K562 (cell line): ENCODE data around the gene ARHGAP22. TPM values are rescaled to one million over a fixed set of nuclear protein-coding genes. Genes with fewer than 3 reads are reported as not detected.

Experiments
- ATAC-seq: fragments of 200-7000 bp; cut with Tn5 transposase; 3 replicates; pipeline ENCODE4 v1.9.1; 2020; ENCODE audit warnings: moderate library complexity
- BruUV-seq: library from RNA; stranded (reverse); fragments of 400-500 nt; replicated peaks from 2 replicates; lab custom pipeline; 2021; lab: Mats Ljungman, UMichigan
- CTCF ChIA-PET: fragments of 300-600 bp; formaldehyde crosslinking; extraction: SDS; loops from one replicate; lab custom pipeline; 2021; ENCODE audit warnings: low intra/inter-chr PET ratio; lab: Yijun Ruan, JAX
- POLR2A ChIA-PET: fragments of 300-600, 350-650 bp; sonication (Branson Sonifier 250); formaldehyde crosslinking; extraction: SDS; loops from one replicate; lab custom pipeline; 2021; ENCODE audit warnings: antibody characterized with exemption, inconsistent platforms; lab: Yijun Ruan, JAX
- DNase-seq, 4 experiments: peaks; one replicate each; pipeline versions ENCODE4 v3.0.0 to v3.0.0-alpha.2; 2011 to 2018; ENCODE audit warnings: low spot score in 3 of 4, mixed read lengths in 3 of 4; ENCODE audit errors: extremely low read depth in 1 of 4
- FAIRE-seq: peaks from 2 replicates; lab custom pipeline; 2011; peaks lifted over from hg19 to GRCh38; lab: Jason Lieb, UNC
- H2AFZ ChIP-seq: 2 replicates; pipeline ENCODE4 v1.6.0; 2011; ENCODE audit warnings: low read depth, low read length, control low read depth, inconsistent platforms
- H3K27ac ChIP-seq: fragments of 200-600 bp; 3 replicates; pipeline ENCODE4 v1.8.0; 2011; ENCODE audit warnings: low read depth, mild to moderate bottlenecking, control low read depth, inconsistent platforms, low read length, moderate library complexity, mixed read lengths; ENCODE audit errors: extremely low read depth
- H3K27me3 ChIP-seq, 2 experiments: fragments of 300-600 bp in 1 of 2; 2 replicates in 1 of 2; 3 replicates in 1 of 2; pipeline versions ENCODE4 v1.6.0 to v1.8.0; 2011; ENCODE audit warnings: inconsistent platforms in 2 of 2, low read length in 2 of 2, mild to moderate bottlenecking in 1 of 2, mixed read lengths in 1 of 2, moderate library complexity in 1 of 2; ENCODE audit not compliant: control insufficient read depth in 2 of 2, insufficient read depth in 2 of 2
- H3K36me3 ChIP-seq: fragments of 300-600 bp; 3 replicates; pipeline ENCODE4 v1.8.0; 2011; ENCODE audit warnings: mild to moderate bottlenecking, low read length, inconsistent platforms; ENCODE audit not compliant: control insufficient read depth, insufficient read depth
- H3K4me1 ChIP-seq, 2 experiments: fragments of 200-600 bp in 1 of 2; replicated peaks in 1 of 2; 2 replicates in 1 of 2; 3 replicates in 1 of 2; pipeline versions ENCODE4 v1.5.1 to v1.8.0; 2011; ENCODE audit warnings: inconsistent platforms in 2 of 2, low read length in 2 of 2, mild to moderate bottlenecking in 1 of 2, mixed read lengths in 1 of 2, moderate library complexity in 1 of 2; ENCODE audit not compliant: control insufficient read depth in 2 of 2, insufficient read depth in 2 of 2
- H3K4me2 ChIP-seq: 2 replicates; pipeline ENCODE4 v1.6.1; 2011; ENCODE audit warnings: low read length, control low read depth, inconsistent platforms, mixed read lengths; ENCODE audit not compliant: insufficient read depth
- H3K4me3 ChIP-seq: fragments of 200-600 bp; sonication (generic), shearing (Covaris generic); 2 replicates; pipeline ENCODE4 v1.5.1; 2016; ENCODE audit warnings: control low read depth, inconsistent platforms
- H3K79me2 ChIP-seq: fragments of 200-600 bp; 3 replicates; pipeline ENCODE4 v1.8.0; 2011; ENCODE audit warnings: low read length, inconsistent platforms; ENCODE audit not compliant: control insufficient read depth, insufficient read depth
- H3K9ac ChIP-seq, 2 experiments: 2 replicates each; pipeline versions ENCODE4 v1.6.0 to v1.6.1; 2011; ENCODE audit warnings: low read depth in 2 of 2, low read length in 2 of 2, control low read depth in 1 of 2, inconsistent platforms in 1 of 2, mild to moderate bottlenecking in 1 of 2, mixed read lengths in 1 of 2; ENCODE audit not compliant: insufficient read depth in 1 of 2
- H3K9me1 ChIP-seq: one replicate; pipeline ENCODE4 v1.6.0; 2011; ENCODE audit warnings: inconsistent platforms, mild to moderate bottlenecking, low read length, moderate library complexity; ENCODE audit not compliant: control insufficient read depth, insufficient read depth
- H3K9me3 ChIP-seq: replicated peaks from 2 replicates; pipeline ENCODE4 v1.5.1; 2011; ENCODE audit warnings: low read depth, low read length, inconsistent platforms; ENCODE audit not compliant: control insufficient read depth, insufficient read depth
- H4K20me1 ChIP-seq: replicated peaks from 2 replicates; pipeline ENCODE4 v1.6.1; 2011; ENCODE audit warnings: low read length, inconsistent platforms, mixed read lengths; ENCODE audit not compliant: control insufficient read depth, insufficient read depth
- BACH1 ChIP-seq: fragments of 200-800 bp; sonication (Bioruptor generic); IDR thresholded peaks from 2 replicates; pipeline ENCODE4 v1.6.1; 2016; ENCODE audit warnings: missing genetic modification characterization, missing compliant biosample characterization
- CBX5 ChIP-seq: IDR thresholded peaks from 2 replicates; pipeline ENCODE4 v1.6.1; 2014; ENCODE audit warnings: low read depth, borderline replicate concordance
- ELF4 ChIP-seq: fragments of 450-650 bp; formaldehyde crosslinking; IDR thresholded peaks from 2 replicates; pipeline ENCODE4 v1.4.0; 2022; ENCODE audit warnings: missing genetic modification characterization
- ETS1 ChIP-seq: conservative IDR thresholded peaks from 2 replicates; pipeline ENCODE4 v1.6.1; 2011; ENCODE audit warnings: low read depth, mild to moderate bottlenecking, low read length; ENCODE audit not compliant: control insufficient read depth
- HDAC3 ChIP-seq: fragments of 450-650 bp; IDR thresholded peaks from 2 replicates; pipeline ENCODE4 v1.6.1; 2018; ENCODE audit warnings: borderline replicate concordance, mild to moderate bottlenecking, moderate library complexity; ENCODE audit not compliant: partially characterized antibody
- HEY1 ChIP-seq: fragments of 250-450 bp; sonication (Bioruptor Pico); IDR thresholded peaks from 2 replicates; pipeline ENCODE4 v1.5.0; 2020; ENCODE audit warnings: mild to moderate bottlenecking, moderate library complexity, borderline replicate concordance
- HNRNPK ChIP-seq: fragments of 200-400 bp; formaldehyde crosslinking; IDR thresholded peaks from one replicate; pipeline ENCODE4 v1.6.1; 2018; ENCODE audit warnings: mild to moderate bottlenecking, low read depth, low read length; ENCODE audit not compliant: poor library complexity, severe bottlenecking
- NR2C1 ChIP-seq, 2 experiments: fragments of 450-650 bp; IDR thresholded peaks; 2 replicates each; pipeline ENCODE4 v1.6.1; 2017; ENCODE audit warnings: mild to moderate bottlenecking in 2 of 2, antibody characterized with exemption in 1 of 2, inconsistent platforms in 1 of 2, missing compliant biosample characterization in 1 of 2, missing genetic modification characterization in 1 of 2
- ZBTB5 ChIP-seq: fragments of 450-650 bp; IDR thresholded peaks from 2 replicates; pipeline ENCODE4 v1.6.1; 2017; ENCODE audit warnings: antibody characterized with exemption
- ZC3H11A ChIP-seq: IDR thresholded peaks from 2 replicates; pipeline ENCODE4 v1.6.1; 2012; ENCODE audit warnings: low read depth, low read length, improper control_type of control experiment
- ZNF282 ChIP-seq: sonication (generic); formaldehyde crosslinking; IDR thresholded peaks from 2 replicates; pipeline ENCODE4 v1.8.1; 2023; ENCODE audit warnings: missing genetic modification reagents
- ZNF311 ChIP-seq: fragments of 250-450 bp; sonication (Bioruptor Pico); IDR thresholded peaks from 2 replicates; pipeline ENCODE4 v1.4.0; 2020; ENCODE audit warnings: mild to moderate bottlenecking, moderate library complexity
- ZNF75A ChIP-seq: fragments of 450-650 bp; formaldehyde crosslinking; IDR thresholded peaks from 2 replicates; pipeline ENCODE4 v1.4.0; 2020; ENCODE audit warnings: mild to moderate bottlenecking
- ZNF778 ChIP-seq: fragments of 450-650 bp; formaldehyde crosslinking; IDR thresholded peaks from 2 replicates; pipeline ENCODE4 v1.4.0; 2020; ENCODE audit warnings: mild to moderate bottlenecking, moderate library complexity
- WGBS: fragments of 100-300 bp; shearing (Covaris generic); methylation state at CpG from one replicate; pipeline ENCODE4 v1.1.6; 2016; ENCODE audit warnings: low coverage, mixed read lengths; ENCODE audit not compliant: insufficient coverage; ENCODE audit errors: missing lambda C conversion rate; 5-methylcytosine and 5-hydroxymethylcytosine counted together
- in situ Hi-C: fragments of 300-500 bp; cut with MboI; formaldehyde crosslinking; loops from 4 replicates; pipeline ENCODE4 v1.15.0; 2018; ENCODE audit warnings: inconsistent platforms, mixed read lengths
- intact Hi-C: fragments of 100-400 bp; cut with micrococcal nuclease; formaldehyde crosslinking; loops from 2 replicates; pipeline ENCODE4 v1.14.2; 2022
- polyA plus RNA-seq, 8 experiments: library from polyadenylated mRNA; depleted of rRNA in 4 of 8; stranded (reverse) in 5 of 8; unstranded in 3 of 8; fragments of >200 nt; fragmentation: Nextera tagmentation in 2 of 8; fragmentation: Illumina TruSeq in 1 of 8; extraction: Ambion mirVana in 2 of 8; extraction: Trizol in 1 of 8; gene quantifications; 2 replicates each; pipeline versions ENCODE4 v1.2.1 to v1.2.3, GENCODE V29; 2011 to 2014; ENCODE audit warnings: inconsistent platforms in 1 of 8, missing spikeins in 1 of 8
- total RNA-seq, 7 experiments: library from RNA; depleted of rRNA in 6 of 7; stranded (reverse); fragments of >200 nt in 6 of 7; fragmentation: Illumina TruSeq in 2 of 7; extraction: Trizol in 2 of 7; gene quantifications; 2 replicates each; pipeline versions ENCODE4 v1.2.1 to v1.2.3, GENCODE V29; 2011 to 2021; ENCODE audit warnings: low replicate concordance in 1 of 7
- TF ChIP-seq, protein P1 (sequence below), 2 experiments: fragments of 150-350 bp in 1 of 2; IDR thresholded peaks; 2 replicates each; pipeline ENCODE4 v1.6.1; 2012 to 2016; ENCODE audit warnings: low read depth in 2 of 2, low read length in 2 of 2, mild to moderate bottlenecking in 1 of 2, moderate library complexity in 1 of 2

ARHGAP22 gene
- total and polyA plus RNA-seq, 9 of the 15 experiments (the other 6 are each of a cell fraction or from before 2014, with no cell fraction given) = 1.3 to 28.1 (median 12.7) TPM

DNA sequence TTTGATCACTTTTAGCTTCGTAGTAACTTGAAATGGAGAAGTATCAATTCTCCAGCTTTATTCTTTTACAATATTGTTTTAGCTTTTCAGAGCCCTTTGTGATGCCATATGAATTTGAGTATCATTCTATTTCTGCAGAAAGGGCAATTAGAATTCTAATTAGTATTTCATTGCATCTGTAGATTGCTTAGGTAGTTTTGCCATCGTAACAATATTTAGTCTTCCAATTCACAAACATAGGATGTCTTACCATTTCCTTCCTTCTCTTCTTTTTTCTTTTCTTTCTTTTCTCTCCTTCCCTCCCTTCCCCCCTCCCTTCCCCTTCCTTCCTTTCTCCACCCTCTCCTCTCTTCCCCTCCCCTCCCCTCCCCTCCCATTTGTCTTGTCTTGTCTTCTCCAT, 193.4 kb downstream of the ARHGAP22 start:
- FAIRE-seq (no peak), ATAC-seq (no peak), DNase-seq (no peak)
- Histone ChIP-seq H3K4me2 (no peak overlapping the region), H3K27me3 (no peaks in the 10 kb centered on the region), H3K4me3 (no peak overlapping the region), H3K36me3 (peaks cover 44% of the 10 kb centered on the region), H3K9me1 (no peaks in the 10 kb centered on the region), H3K27ac (no peak overlapping the region), H3K9me3 (peaks cover 4% of the 10 kb centered on the region), H2AFZ (no peak overlapping the region), H3K4me1 (peaks cover 0 to 7% of the 10 kb centered on the region in 2 experiments; a peak in 4 of 5 replicates), H3K79me2 (0 out of 3 replicates have a peak, but pooled peaks cover 4% of the 10 kb centered on the region), H4K20me1 (no peaks in the 10 kb centered on the region), H3K9ac (no peak overlapping the region)
- in situ Hi-C loops (no loop called here), intact Hi-C loops (no loop called here)
- POLR2A ChIA-PET = interaction anchor here (1.1 to 1.4 kb wide), 3 partner anchors 12 to 32 kb away, joined by 3 to 5 read pairs (median 4); no protein-coding TSS in a partner anchor
- CTCF ChIA-PET = no interaction called here
- 90% methylated on average over 2 of the region's 2 CpGs for WGBS
- BruUV-seq = no TSS peak
- TF ChIP-seq HDAC3 = no peak
- peak; percentile 84 for TF ChIP-seq HNRNPK
- TF ChIP-seq NR2C1 (IDR thresholded peaks at IDR 0.05) = no peak
- no peak for TF ChIP-seq NR2C1 (tag; IDR thresholded peaks at IDR 0.05)
- no peak for TF ChIP-seq ELF4 (CRISPR knock-in tag)
- no peak for TF ChIP-seq BACH1 (tag)
- no peak for TF ChIP-seq ZNF778
- TF ChIP-seq, protein P1, sequence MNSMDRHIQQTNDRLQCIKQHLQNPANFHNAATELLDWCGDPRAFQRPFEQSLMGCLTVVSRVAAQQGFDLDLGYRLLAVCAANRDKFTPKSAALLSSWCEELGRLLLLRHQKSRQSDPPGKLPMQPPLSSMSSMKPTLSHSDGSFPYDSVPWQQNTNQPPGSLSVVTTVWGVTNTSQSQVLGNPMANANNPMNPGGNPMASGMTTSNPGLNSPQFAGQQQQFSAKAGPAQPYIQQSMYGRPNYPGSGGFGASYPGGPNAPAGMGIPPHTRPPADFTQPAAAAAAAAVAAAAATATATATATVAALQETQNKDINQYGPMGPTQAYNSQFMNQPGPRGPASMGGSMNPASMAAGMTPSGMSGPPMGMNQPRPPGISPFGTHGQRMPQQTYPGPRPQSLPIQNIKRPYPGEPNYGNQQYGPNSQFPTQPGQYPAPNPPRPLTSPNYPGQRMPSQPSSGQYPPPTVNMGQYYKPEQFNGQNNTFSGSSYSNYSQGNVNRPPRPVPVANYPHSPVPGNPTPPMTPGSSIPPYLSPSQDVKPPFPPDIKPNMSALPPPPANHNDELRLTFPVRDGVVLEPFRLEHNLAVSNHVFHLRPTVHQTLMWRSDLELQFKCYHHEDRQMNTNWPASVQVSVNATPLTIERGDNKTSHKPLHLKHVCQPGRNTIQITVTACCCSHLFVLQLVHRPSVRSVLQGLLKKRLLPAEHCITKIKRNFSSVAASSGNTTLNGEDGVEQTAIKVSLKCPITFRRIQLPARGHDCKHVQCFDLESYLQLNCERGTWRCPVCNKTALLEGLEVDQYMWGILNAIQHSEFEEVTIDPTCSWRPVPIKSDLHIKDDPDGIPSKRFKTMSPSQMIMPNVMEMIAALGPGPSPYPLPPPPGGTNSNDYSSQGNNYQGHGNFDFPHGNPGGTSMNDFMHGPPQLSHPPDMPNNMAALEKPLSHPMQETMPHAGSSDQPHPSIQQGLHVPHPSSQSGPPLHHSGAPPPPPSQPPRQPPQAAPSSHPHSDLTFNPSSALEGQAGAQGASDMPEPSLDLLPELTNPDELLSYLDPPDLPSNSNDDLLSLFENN (IDR thresholded peaks at IDR 0.05; ENCODE audit: low read depth in 2 of 2, low read length in 2 of 2) = no peak
- no peak for TF ChIP-seq ZNF282 (CRISPR knock-in tag)
- no peak for TF ChIP-seq ZBTB5
- no peak for TF ChIP-seq ETS1
- no peak for TF ChIP-seq CBX5
- no peak for TF ChIP-seq ZNF75A (CRISPR knock-in tag)
- no peak for TF ChIP-seq ZNF311 (CRISPR knock-in tag)
- no peak for TF ChIP-seq HEY1 (CRISPR knock-in tag)
- no peak for TF ChIP-seq ZC3H11A
